ENCODE measurements around the gene NDE1.

Gene NDE1

GRCh38 chr16:15741207-15741871, 91.3 kb downstream of the NDE1 start:
- no peak for DNase-seq (ENCODE audit: low spot score)
- in situ Hi-C loops (cut with MboI; ENCODE audit: low sequenced_read_pairs, unreplicated experiment): no loop called here

GRCh38 chr16:15742716-15743115, 92.7 kb downstream of the NDE1 start:
- no peak for DNase-seq (ENCODE audit: low spot score)
- in situ Hi-C loops (cut with MboI; ENCODE audit: low sequenced_read_pairs, unreplicated experiment): no loop called here
- TF ChIP-seq CTCF (IDR thresholded peaks at IDR 0.05; ENCODE audit: borderline replicate concordance, control extremely low read depth, extremely low read depth, insufficient read depth, missing control alignments): no peak

More at GRCh38 chr16:15741207-15741871, 91.3 kb downstream of the NDE1 start:
- TF ChIP-seq CTCF (IDR thresholded peaks at IDR 0.05; ENCODE audit: borderline replicate concordance, control extremely low read depth, extremely low read depth, insufficient read depth, missing control alignments): no peak

DNA sequence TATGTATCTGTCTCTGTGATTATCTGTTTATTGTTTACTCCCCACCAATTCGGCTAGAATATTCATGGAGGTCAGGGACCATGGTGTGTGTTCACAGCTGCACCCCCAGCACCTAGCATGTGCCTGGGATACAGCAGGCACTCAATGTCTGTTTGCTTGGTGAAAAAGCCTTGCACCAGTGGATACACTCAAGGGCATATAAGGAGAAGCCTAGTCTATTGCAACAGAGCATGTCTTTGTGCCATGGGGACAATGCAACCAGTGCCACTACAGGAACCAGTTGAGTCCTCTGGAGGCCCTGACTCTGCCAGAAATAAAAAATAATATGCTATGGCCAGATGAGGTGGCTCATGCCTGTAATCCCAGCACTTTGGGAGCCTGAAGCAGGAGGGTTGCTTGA, 93.6 kb downstream of the NDE1 start:
- in situ Hi-C loops (cut with MboI; ENCODE audit: low sequenced_read_pairs, unreplicated experiment): no loop called here
- TF ChIP-seq CTCF (IDR thresholded peaks at IDR 0.05; ENCODE audit: borderline replicate concordance, control extremely low read depth, extremely low read depth, insufficient read depth, missing control alignments): no peak
- DNase-seq (ENCODE audit: low spot score): no peak

DNA sequence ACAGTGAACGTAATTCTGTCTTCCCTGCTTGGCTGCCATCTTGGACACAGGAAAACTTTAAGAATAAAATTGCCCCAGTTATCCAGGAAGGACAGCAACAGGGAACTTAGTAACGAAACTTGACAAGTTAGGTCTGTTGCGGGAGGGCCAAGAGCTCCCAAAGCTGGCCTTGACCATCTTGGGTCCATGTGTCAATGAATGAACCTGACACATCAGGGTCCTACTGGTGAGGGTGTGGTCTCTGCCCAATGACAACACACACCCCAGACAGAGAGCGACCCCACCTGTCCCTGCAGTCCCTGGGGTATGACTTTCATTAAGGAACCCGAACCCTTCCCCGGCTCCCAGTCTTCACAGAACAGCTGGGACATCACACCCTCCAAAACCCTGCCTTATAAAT, 96.3 kb downstream of the NDE1 start:
- DNase-seq (ENCODE audit: low spot score): no peak
- in situ Hi-C loops (cut with MboI; ENCODE audit: low sequenced_read_pairs, unreplicated experiment): no loop called here
- TF ChIP-seq CTCF (IDR thresholded peaks at IDR 0.05; ENCODE audit: borderline replicate concordance, control extremely low read depth, extremely low read depth, insufficient read depth, missing control alignments): no peak

GRCh38 chr16:15747937-15748336, 97.9 kb downstream of the NDE1 start:
- no peak for DNase-seq (ENCODE audit: low spot score)
- in situ Hi-C loops (cut with MboI; ENCODE audit: low sequenced_read_pairs, unreplicated experiment): no loop called here
- no peak for TF ChIP-seq CTCF (IDR thresholded peaks at IDR 0.05; ENCODE audit: borderline replicate concordance, control extremely low read depth, extremely low read depth, insufficient read depth, missing control alignments)

DNA sequence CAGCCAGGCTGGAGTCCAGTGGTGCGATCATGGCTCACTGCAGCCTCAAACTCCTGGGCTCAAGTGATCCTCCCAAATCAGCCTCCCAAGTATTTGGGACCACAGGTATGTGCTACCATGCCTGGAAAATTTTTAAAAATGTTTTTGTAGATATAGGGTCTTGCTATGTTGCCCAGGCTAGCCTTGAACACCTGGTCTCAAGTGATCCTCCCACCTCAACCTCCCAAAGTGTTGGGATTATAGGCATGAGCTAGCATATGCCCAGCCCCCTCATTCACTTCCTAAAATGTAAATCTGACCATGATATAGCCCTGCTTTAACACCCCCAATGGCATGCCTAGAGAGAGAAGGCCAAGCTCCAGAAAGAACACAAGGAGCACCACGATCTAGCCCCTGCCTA, 98.6 kb downstream of the NDE1 start:
- no peak for DNase-seq (ENCODE audit: low spot score)
- in situ Hi-C loops (cut with MboI; ENCODE audit: low sequenced_read_pairs, unreplicated experiment): no loop called here
- TF ChIP-seq CTCF (IDR thresholded peaks at IDR 0.05; ENCODE audit: borderline replicate concordance, control extremely low read depth, extremely low read depth, insufficient read depth, missing control alignments): no peak

Data from GM13976 (cell line).